Measurements from ENCODE around the gene DMAC2L.

- TF ChIP-seq POLR2AphosphoS5 (IDR thresholded peaks at IDR 0.05; ENCODE audit: low read depth, low read length) (no peak), CTCF (IDR thresholded peaks at IDR 0.05) (no peak), SIN3A (IDR thresholded peaks at IDR 0.05; ENCODE audit: borderline replicate concordance, insufficient read depth, low read depth, low read length) (no peak)
- TF ChIP-seq, protein P1, sequence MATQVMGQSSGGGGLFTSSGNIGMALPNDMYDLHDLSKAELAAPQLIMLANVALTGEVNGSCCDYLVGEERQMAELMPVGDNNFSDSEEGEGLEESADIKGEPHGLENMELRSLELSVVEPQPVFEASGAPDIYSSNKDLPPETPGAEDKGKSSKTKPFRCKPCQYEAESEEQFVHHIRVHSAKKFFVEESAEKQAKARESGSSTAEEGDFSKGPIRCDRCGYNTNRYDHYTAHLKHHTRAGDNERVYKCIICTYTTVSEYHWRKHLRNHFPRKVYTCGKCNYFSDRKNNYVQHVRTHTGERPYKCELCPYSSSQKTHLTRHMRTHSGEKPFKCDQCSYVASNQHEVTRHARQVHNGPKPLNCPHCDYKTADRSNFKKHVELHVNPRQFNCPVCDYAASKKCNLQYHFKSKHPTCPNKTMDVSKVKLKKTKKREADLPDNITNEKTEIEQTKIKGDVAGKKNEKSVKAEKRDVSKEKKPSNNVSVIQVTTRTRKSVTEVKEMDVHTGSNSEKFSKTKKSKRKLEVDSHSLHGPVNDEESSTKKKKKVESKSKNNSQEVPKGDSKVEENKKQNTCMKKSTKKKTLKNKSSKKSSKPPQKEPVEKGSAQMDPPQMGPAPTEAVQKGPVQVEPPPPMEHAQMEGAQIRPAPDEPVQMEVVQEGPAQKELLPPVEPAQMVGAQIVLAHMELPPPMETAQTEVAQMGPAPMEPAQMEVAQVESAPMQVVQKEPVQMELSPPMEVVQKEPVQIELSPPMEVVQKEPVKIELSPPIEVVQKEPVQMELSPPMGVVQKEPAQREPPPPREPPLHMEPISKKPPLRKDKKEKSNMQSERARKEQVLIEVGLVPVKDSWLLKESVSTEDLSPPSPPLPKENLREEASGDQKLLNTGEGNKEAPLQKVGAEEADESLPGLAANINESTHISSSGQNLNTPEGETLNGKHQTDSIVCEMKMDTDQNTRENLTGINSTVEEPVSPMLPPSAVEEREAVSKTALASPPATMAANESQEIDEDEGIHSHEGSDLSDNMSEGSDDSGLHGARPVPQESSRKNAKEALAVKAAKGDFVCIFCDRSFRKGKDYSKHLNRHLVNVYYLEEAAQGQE (IDR thresholded peaks at IDR 0.05; ENCODE audit: insufficient read depth in 1 of 2, low read depth in 2 of 2, low read length in 1 of 2), result no peak
Measured at GRCh38 chr14:50319293-50319692, 7.2 kb downstream of the DMAC2L start.
